ENCODE results near the gene CLEC2D. TPM values are rescaled to one million over a fixed set of nuclear protein-coding genes. Genes with fewer than 3 reads are reported as not detected.
"Not testable (repeated sequence)": the region's sequence is repeated elsewhere in the genome, so short reads cannot be mapped to it uniquely, and the experiment has no call there.

Gene CLEC2D
- total RNA-seq, 2 experiments from 2014 or later = 277 to 282 TPM

DNA sequence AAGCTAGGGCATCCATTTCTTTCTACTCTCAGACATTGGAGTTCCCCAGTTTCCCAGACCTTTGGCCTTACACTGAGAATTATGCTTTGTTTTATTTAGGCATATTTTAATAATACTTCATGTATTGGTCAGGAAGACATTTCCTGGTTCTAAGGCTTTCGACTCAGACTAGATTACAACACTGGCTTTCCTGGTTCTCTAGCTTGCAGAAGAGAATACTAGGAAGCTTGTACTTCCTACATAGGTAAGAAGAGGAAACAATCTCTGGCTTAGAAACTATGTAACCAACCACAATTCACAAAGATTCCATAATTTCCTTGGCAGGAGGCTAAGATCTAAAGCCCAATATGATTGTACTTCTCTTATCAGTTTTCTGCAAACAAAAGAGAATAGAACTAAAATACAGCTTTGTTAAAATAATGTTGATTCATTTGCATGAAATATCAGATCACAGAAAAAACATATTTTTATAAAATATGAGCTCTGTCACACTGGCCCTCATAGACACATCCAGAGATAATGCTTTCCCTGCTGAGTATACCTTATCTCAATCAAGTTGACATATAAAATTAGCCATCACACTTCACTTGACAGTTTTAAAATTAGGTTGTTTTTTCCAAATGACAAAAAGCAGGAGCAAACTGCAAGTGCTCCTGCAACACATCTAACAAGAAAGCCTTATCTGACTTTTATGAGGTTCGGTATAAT lies 30.5 kb downstream of the CLEC2D start:
- peaks cover 56% of the 10 kb centered on the region for H3K36me3 Mint-ChIP-seq (ENCODE audit: low read depth)
- CTCF ChIA-PET = interaction anchor here (0.7 to 3.5 kb wide), 6 partner anchors 9 to 66 kb away, joined by 3 to 25 read pairs (median 4); no protein-coding TSS in a partner anchor
- H3K27ac Mint-ChIP-seq = no peak overlapping the region

DNA sequence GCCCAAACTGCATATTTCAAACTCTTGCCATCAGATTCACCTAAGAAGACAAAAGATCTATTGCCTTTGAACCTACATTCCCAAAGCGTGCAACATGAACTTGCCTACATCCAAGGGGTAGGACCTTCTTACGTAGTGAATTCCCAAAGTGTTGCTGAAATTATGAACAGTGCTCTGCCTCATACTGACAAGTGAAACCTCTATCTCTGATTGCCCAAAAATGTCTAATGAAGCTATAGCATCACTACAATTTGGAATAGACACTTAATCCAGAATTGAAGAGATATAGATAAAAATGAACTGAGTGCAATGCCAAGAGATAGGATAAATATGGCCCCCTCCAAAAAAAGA lies 31.1 kb downstream of the CLEC2D start:
- H3K4me3 Mint-ChIP-seq = no peak overlapping the region

More for the DNA sequence above, 30.5 kb downstream of the CLEC2D start:
- Mint-ChIP-seq H3K4me3 (no peak overlapping the region), H3K4me1 (ENCODE audit: low read depth) (peaks cover 72% of the 10 kb centered on the region), H3K9me3 (ENCODE audit: insufficient read depth) (peaks cover 17% of the 10 kb centered on the region), H3K27me3 (ENCODE audit: low read depth) (no peaks in the 10 kb centered on the region)
- DNase-seq = no peak
- POLR2A ChIA-PET = interaction anchor here (0.8 to 4.8 kb wide), 8 partner anchors 7 to 59 kb away, joined by 3 to 23 read pairs (median 4); partner anchors contain the start of gene CLEC2D
- ATAC-seq = no peak

DNA sequence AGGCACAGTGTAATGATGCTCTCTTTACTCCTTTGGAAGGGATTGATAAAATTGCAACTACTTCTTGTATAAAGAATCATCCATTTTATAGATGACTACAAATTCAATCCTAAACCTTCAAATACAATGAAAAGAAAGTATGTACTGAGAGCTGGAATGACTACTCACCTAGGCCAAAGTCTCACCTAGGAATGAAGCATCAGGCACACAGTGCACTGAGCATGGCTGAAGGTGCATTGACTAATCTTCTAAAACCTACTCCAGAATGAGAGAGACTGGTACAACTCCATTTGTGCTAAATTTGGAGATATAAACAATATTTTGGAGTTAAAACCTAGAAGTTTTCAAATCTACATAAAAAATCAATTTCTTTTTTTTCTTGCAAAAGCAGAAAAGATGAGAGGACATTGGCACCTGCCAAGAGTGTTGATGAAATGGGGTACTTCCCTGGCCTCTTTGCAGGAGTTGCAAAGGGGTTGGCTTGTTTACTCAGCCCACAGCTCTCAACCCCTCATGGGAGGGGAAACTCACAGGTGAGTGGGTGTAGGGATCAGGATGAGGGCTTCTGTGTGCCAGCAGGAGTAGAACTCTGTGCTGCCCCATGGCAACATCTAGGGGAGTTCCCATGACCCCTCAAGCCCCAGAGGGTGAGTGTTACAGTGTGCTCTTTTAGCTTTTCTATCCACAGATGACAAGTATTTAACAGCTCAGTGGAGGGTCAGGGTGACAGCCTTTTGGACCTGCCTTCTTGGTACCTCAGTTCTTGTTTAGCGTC lies 32.1 kb downstream of the CLEC2D start:
- DNase-seq = peak; percentile 44
- ATAC-seq = peak; percentile 61
- Mint-ChIP-seq H3K9me3 (ENCODE audit: insufficient read depth) (peaks cover 8% of the 10 kb centered on the region), H3K27me3 (ENCODE audit: low read depth) (no peaks in the 10 kb centered on the region), H3K27ac (peak overlapping the region; percentile 88), H3K36me3 (ENCODE audit: low read depth) (peaks cover 55% of the 10 kb centered on the region), H3K4me3 (peak overlapping the region; percentile 65), H3K4me1 (ENCODE audit: low read depth) (peaks cover 74% of the 10 kb centered on the region)
- ChIA-PET POLR2A (interaction anchor here (0.7 to 4.8 kb wide), 7 partner anchors 13 to 59 kb away, joined by 3 to 23 read pairs (median 4); partner anchors contain the start of gene CD69), CTCF (interaction anchor here (0.9 to 1.4 kb wide), 5 partner anchors 10 to 68 kb away, joined by 3 to 4 read pairs (median 3); no protein-coding TSS in a partner anchor)

More for the DNA sequence above, 31.1 kb downstream of the CLEC2D start:
- DNase-seq = no peak
- POLR2A ChIA-PET = interaction anchor here (1.1 to 4.8 kb wide), 3 partner anchors 11 to 53 kb away, joined by 3 to 23 read pairs (median 4); no protein-coding TSS in a partner anchor
- H3K27me3 Mint-ChIP-seq (ENCODE audit: low read depth) = no peaks in the 10 kb centered on the region
- CTCF ChIA-PET = interaction anchor here (0.6 to 3.5 kb wide), 6 partner anchors 8 to 67 kb away, joined by 3 to 25 read pairs (median 4); no protein-coding TSS in a partner anchor
- H3K9me3 Mint-ChIP-seq (ENCODE audit: insufficient read depth) = peaks cover 18% of the 10 kb centered on the region
- H3K36me3 Mint-ChIP-seq (ENCODE audit: low read depth) = peaks cover 56% of the 10 kb centered on the region
- peaks cover 73% of the 10 kb centered on the region for H3K4me1 Mint-ChIP-seq (ENCODE audit: low read depth)
- H3K27ac Mint-ChIP-seq = peak overlapping the region; percentile 88
- ATAC-seq = no peak

DNA sequence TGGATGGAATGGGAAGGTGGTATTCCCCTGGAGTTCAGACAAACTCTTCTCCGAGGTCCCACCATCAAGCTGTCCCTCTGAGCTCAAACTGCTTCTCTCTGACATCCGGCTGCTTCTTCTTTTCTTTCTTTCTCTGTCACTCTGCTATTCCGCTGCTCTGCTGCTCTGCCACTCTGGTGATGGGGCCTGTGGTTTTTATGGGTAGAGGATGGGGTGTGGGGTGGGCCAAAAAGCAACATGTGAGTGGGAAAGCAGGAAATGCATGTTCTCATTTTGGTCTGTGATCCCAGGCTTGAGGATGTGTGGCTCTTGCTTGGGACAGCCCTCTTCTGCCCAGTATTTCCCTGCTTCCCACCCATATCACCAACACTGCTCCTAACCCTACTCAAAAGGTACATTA lies 32.7 kb downstream of the CLEC2D start:
- Mint-ChIP-seq H3K27ac (peak overlapping the region; percentile 88), H3K36me3 (ENCODE audit: low read depth) (peaks cover 52% of the 10 kb centered on the region), H3K4me1 (ENCODE audit: low read depth) (peaks cover 75% of the 10 kb centered on the region), H3K9me3 (ENCODE audit: insufficient read depth) (peaks cover 10% of the 10 kb centered on the region), H3K27me3 (ENCODE audit: low read depth) (no peaks in the 10 kb centered on the region), H3K4me3 (peak overlapping the region; percentile 65)
- ATAC-seq (peak; percentile 73), DNase-seq (peak; percentile 82)
- POLR2A ChIA-PET = interaction anchor here (0.7 to 4.8 kb wide), 7 partner anchors 13 to 58 kb away, joined by 3 to 23 read pairs (median 4); partner anchors contain the start of gene CD69
- CTCF ChIA-PET = interaction anchor here (0.9 to 1.4 kb wide), 5 partner anchors 11 to 69 kb away, joined by 3 to 4 read pairs (median 3); no protein-coding TSS in a partner anchor

DNA sequence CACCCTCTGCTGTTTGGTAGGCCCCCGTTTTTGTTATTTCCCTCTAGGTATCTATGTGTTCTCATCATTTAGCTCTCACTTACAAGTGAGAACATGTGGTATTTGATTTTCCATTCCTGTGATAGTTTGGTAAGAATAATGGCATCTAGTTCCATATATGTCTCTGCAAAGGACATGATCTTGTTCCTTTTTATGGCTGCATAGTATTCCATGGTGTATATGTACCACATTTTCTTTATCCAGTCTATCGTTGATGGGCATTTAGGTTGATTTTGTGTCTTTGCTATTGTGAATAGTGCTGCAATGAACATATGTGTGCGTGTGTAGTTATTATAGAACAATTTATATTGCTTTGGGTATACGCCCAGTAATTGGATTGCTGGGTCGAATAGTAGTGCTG lies 35.0 kb downstream of the CLEC2D start:
- ATAC-seq; H3K4me3 Mint-ChIP-seq; H3K27me3 Mint-ChIP-seq (ENCODE audit: low read depth); DNase-seq; POLR2A ChIA-PET; H3K27ac Mint-ChIP-seq: not testable (repeated sequence)
- Mint-ChIP-seq H3K4me1 (ENCODE audit: low read depth) (peaks cover 76% of the 10 kb centered on the region), H3K9me3 (ENCODE audit: insufficient read depth) (peaks cover 10% of the 10 kb centered on the region), H3K36me3 (ENCODE audit: low read depth) (peaks cover 45% of the 10 kb centered on the region)
- CTCF ChIA-PET = interaction anchor here (1.2 kb wide), 1 partner anchor 70 kb away, joined by 5 read pairs; no protein-coding TSS in a partner anchor

DNA sequence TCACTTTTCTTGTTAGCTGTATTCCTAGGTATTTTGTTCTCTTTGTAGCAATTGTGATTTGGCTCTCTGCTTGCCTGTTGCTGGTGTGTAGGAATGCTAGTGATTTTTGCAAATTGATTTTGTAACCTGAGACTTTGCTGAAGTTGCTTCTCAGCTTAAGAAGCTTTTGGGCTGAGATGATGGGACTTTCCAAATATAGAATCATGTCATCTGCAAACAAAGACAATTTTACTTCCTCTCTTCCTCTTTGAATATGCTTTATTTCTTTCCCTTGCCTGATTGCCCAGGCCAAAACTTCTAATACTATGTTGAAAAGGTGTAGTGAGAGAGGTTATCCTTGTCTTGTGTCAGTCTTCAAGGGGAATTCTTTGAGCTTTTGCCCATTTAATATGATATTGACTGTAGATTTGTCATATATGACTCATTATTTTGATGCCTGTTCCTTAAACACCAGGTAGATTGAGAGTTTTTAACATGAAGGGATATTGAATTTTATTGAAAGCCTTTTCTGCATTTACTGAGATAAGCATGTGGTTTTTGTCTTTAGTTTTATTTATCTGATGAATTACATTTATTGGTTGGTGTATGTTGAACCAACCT lies 36.7 kb downstream of the CLEC2D start:
- POLR2A ChIA-PET = interaction anchor here (0.7 to 0.9 kb wide), 3 partner anchors 11 to 52 kb away, joined by 3 read pairs; partner anchors contain the start of gene CLECL1
- ATAC-seq (no peak), DNase-seq (no peak)
- H3K9me3 Mint-ChIP-seq (ENCODE audit: insufficient read depth) = peaks cover 10% of the 10 kb centered on the region
- no peaks in the 10 kb centered on the region for H3K27me3 Mint-ChIP-seq (ENCODE audit: low read depth)
- no peak overlapping the region for H3K27ac Mint-ChIP-seq
- CTCF ChIA-PET = interaction anchor here (0.9 to 7.8 kb wide), 9 partner anchors 9 to 72 kb away, joined by 3 to 91 read pairs (median 6); partner anchors contain the start of gene CLECL1
- H3K4me3 Mint-ChIP-seq = no peak overlapping the region
- peaks cover 37% of the 10 kb centered on the region for H3K36me3 Mint-ChIP-seq (ENCODE audit: low read depth)
- H3K4me1 Mint-ChIP-seq (ENCODE audit: low read depth) = peaks cover 66% of the 10 kb centered on the region

DNA sequence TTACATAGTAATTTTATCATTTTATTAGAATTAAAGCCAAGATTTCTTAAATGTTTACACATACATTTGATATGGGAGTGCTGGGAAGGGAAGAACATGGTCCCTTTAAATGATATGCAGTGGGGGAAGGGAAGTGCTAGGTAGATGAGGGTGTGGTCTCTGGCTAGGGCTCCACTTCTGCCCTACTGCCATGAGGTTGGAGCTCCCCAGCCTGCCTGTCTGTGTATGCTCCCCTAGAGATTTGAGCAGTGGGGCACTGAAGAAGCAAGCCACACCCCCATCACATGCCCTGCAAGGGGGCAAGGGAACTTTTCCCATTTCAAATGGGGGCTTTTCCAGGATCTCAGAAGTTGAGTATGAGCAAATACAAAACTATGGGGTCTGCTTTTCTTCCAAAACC lies 37.8 kb downstream of the CLEC2D start:
- ChIA-PET POLR2A (interaction anchor here (0.9 to 1.6 kb wide), 4 partner anchors 8 to 76 kb away, joined by 3 read pairs; partner anchors contain the start of gene CLECL1), CTCF (interaction anchor here (0.9 to 7.8 kb wide), 17 partner anchors 8 to 102 kb away, joined by 3 to 91 read pairs (median 6); partner anchors contain the start of gene CLECL1)
- Mint-ChIP-seq H3K9me3 (ENCODE audit: insufficient read depth) (peaks cover 10% of the 10 kb centered on the region), H3K36me3 (ENCODE audit: low read depth) (peaks cover 40% of the 10 kb centered on the region), H3K4me3 (peak overlapping the region; percentile 55), H3K27ac (peak overlapping the region; percentile 85), H3K4me1 (ENCODE audit: low read depth) (peaks cover 54% of the 10 kb centered on the region), H3K27me3 (ENCODE audit: low read depth) (no peaks in the 10 kb centered on the region)
- no peak for DNase-seq
- ATAC-seq = no peak

DNA sequence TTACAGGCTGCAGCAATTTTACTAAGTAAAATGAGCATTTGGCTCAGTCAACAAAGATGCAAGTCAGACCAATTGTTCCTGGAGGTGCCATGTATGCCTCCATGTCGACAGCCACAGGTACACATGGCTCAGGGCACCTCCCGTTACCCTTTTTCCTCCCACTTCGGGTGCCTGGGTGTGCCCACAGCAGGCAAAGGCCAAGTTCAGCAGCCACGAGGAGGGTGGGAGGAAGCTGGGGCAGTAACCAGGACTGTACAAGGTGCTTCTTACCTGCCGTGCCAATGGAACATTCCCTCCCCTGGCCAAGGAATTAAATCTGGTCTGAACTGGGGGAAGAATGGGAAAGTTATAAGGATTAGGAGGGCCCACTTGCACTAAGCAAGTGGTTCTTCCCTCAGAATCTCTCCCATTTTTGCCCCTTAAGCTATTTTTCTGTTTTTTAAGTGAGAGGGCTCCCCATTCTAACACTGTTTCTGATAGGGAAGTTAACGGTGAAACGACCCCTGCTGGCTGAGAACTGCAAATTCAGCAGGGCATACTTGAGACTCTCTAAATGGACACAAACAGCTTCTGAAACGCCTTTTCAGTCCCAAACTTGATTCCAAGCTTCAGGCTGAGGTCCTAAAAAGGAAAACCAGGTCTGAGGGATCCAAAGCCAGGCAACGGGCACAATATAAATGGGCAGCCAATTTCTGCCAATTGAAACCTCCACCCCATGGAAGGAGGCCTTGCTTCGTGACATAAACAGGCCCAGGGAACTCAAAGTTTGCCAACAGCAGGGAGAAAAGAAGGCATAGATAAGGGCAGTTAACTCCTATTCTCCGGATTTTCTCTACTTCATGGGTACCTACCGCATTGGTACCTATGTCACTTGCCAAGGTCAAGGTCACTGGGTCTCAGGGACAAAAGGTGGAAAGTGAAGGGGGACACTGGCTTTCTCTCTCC lies 38.6 kb downstream of the CLEC2D start:
- ChIA-PET POLR2A (interaction anchor here (0.6 to 1.6 kb wide), 13 partner anchors 9 to 77 kb away, joined by 3 to 9 read pairs (median 4); partner anchors contain the start of gene CLEC2D), CTCF (interaction anchor here (0.7 to 7.8 kb wide), 40 partner anchors 8 to 377 kb away, joined by 3 to 91 read pairs (median 5); partner anchors contain the start of gene CLECL1)
- DNase-seq (peak; percentile 81), ATAC-seq (peak; percentile 84)
- peak overlapping the region; percentile 55 for H3K4me3 Mint-ChIP-seq
- peaks cover 10% of the 10 kb centered on the region for H3K9me3 Mint-ChIP-seq (ENCODE audit: insufficient read depth)
- peaks cover 48% of the 10 kb centered on the region for H3K4me1 Mint-ChIP-seq (ENCODE audit: low read depth)
- peak overlapping the region; percentile 85 for H3K27ac Mint-ChIP-seq
- no peaks in the 10 kb centered on the region for H3K27me3 Mint-ChIP-seq (ENCODE audit: low read depth)
- H3K36me3 Mint-ChIP-seq (ENCODE audit: low read depth) = peaks cover 40% of the 10 kb centered on the region

DNA sequence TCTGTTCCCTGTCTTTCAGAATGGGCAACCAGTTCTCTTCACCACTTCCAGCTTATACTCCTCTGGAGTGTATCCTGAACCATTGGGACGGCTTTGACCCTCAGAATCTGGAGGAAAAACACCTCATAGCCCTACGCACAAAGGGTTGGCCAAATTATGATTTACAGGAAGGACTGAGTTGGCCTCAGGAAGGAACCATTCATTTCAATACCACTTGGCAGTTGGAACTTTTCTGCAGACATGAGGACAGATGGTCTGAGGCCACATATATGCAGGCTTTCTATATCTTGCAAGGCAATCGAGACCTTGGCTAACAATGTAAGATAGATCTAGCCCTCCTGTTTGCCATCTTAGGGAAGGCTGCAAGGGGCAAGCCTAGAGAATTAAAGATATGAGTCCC lies 39.3 kb downstream of the CLEC2D start:
- ChIA-PET CTCF (interaction anchor here (0.8 to 7.8 kb wide), 29 partner anchors 7 to 376 kb away, joined by 3 to 91 read pairs (median 6); partner anchors contain the start of gene CLECL1), POLR2A (interaction anchor here (0.7 to 1.3 kb wide), 7 partner anchors 9 to 74 kb away, joined by 3 to 9 read pairs (median 4); partner anchors contain the start of gene CLEC2D)
- Mint-ChIP-seq H3K4me1 (ENCODE audit: low read depth) (peaks cover 48% of the 10 kb centered on the region), H3K9me3 (ENCODE audit: insufficient read depth) (peaks cover 10% of the 10 kb centered on the region), H3K36me3 (ENCODE audit: low read depth) (peaks cover 40% of the 10 kb centered on the region), H3K27ac (no peak overlapping the region), H3K4me3 (no peak overlapping the region), H3K27me3 (ENCODE audit: low read depth) (no peaks in the 10 kb centered on the region)
- ATAC-seq (no peak), DNase-seq (no peak)
